Choroid plexus epithelial cell (primary cell): ENCODE measurements around the gene ZNF583.
A peak's percentile ranks its signal among the peaks of the same experiment; 100 is the strongest.

Experiments
- DNase-seq: peaks from one replicate; pipeline ENCODE4 v3.0.0-alpha.2; 2010; ENCODE audit warnings: low read depth
- H3K4me3 ChIP-seq: 2 replicates; pipeline ENCODE4 v1.5.1; 2011; ENCODE audit warnings: low read depth, mild to moderate bottlenecking, control low read depth, low read length, moderate library complexity
- CTCF ChIP-seq: conservative IDR thresholded peaks from 2 replicates; pipeline ENCODE4 v1.5.1; 2011; ENCODE audit warnings: low read depth, mild to moderate bottlenecking, control low read depth, inconsistent platforms, low read length, moderate library complexity

ZNF583 gene

GRCh38 chr19:56403261-56403660 lies 871 bp upstream of the ZNF583 start:
- peak; percentile 36 for DNase-seq
- TF ChIP-seq CTCF: no peak
- peak overlapping the region; percentile 87 for H3K4me3 ChIP-seq

GRCh38 chr19:56404705-56405056 lies 549 bp downstream of the ZNF583 start:
- no peak for DNase-seq
- peak overlapping the region; percentile 87 for H3K4me3 ChIP-seq
- no peak for TF ChIP-seq CTCF

- H3K4me3 ChIP-seq: peak overlapping the region; percentile 87
- no peak for TF ChIP-seq CTCF
- DNase-seq: no peak
Measured at GRCh38 chr19:56405062-56405461, 930 bp downstream of the ZNF583 start.

- DNase-seq: peak; percentile 9
- TF ChIP-seq CTCF: no peak
- H3K4me3 ChIP-seq: no peak overlapping the region
Measured at GRCh38 chr19:56423276-56423984, 19.3 kb downstream of the ZNF583 start.

GRCh38 chr19:56423985-56424353 lies 19.8 kb downstream of the ZNF583 start:
- TF ChIP-seq CTCF: no peak
- H3K4me3 ChIP-seq: no peak overlapping the region
- no peak for DNase-seq

GRCh38 chr19:56441206-56441792 lies 37.2 kb downstream of the ZNF583 start:
- no peak overlapping the region for H3K4me3 ChIP-seq
- no peak for DNase-seq

More at GRCh38 chr19:56441206-56441792, 37.2 kb downstream of the ZNF583 start:
- TF ChIP-seq CTCF: no peak
